ENCODE data around the gene WDR5.

GRCh38 chr9:134185536-134186011 is 49.7 kb downstream of the WDR5 start:
- TF ChIP-seq, protein P1, sequence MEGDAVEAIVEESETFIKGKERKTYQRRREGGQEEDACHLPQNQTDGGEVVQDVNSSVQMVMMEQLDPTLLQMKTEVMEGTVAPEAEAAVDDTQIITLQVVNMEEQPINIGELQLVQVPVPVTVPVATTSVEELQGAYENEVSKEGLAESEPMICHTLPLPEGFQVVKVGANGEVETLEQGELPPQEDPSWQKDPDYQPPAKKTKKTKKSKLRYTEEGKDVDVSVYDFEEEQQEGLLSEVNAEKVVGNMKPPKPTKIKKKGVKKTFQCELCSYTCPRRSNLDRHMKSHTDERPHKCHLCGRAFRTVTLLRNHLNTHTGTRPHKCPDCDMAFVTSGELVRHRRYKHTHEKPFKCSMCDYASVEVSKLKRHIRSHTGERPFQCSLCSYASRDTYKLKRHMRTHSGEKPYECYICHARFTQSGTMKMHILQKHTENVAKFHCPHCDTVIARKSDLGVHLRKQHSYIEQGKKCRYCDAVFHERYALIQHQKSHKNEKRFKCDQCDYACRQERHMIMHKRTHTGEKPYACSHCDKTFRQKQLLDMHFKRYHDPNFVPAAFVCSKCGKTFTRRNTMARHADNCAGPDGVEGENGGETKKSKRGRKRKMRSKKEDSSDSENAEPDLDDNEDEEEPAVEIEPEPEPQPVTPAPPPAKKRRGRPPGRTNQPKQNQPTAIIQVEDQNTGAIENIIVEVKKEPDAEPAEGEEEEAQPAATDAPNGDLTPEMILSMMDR (IDR thresholded peaks at IDR 0.05 in 2 of 3, conservative IDR thresholded peaks at IDR 0.05 in 1 of 3; ENCODE audit: control insufficient read depth in 2 of 3, extremely low read depth in 1 of 3, insufficient read depth in 1 of 3, low read depth in 3 of 3, low read length in 3 of 3): no peak
- TF ChIP-seq SIN3A (IDR thresholded peaks at IDR 0.05; ENCODE audit: low read depth, low read length) (no peak), ZNF592 (IDR thresholded peaks at IDR 0.05) (no peak), EZH2 (IDR thresholded peaks at IDR 0.05; ENCODE audit: borderline replicate concordance, control insufficient read depth, low read depth, low read length) (no peak), POLR2A (IDR thresholded peaks at IDR 0.05; ENCODE audit: low read depth, low read length) (no peak), HCFC1 (IDR thresholded peaks at IDR 0.05; ENCODE audit: low read length) (no peak), NBN (IDR thresholded peaks at IDR 0.05) (0 out of 2 replicates have a peak, but pooled peaks have one; percentile 38), MTA3 (IDR thresholded peaks at IDR 0.05; ENCODE audit: borderline replicate concordance, low read length) (no peak), BHLHE40 (IDR thresholded peaks at IDR 0.05; ENCODE audit: borderline replicate concordance in 1 of 2, low read depth in 2 of 2, low read length in 1 of 2) (peak; percentile 15 to 53; a peak in 3 of 4 replicates), ZNF622 (IDR thresholded peaks at IDR 0.05) (no peak)
- TF ChIP-seq, protein P2, sequence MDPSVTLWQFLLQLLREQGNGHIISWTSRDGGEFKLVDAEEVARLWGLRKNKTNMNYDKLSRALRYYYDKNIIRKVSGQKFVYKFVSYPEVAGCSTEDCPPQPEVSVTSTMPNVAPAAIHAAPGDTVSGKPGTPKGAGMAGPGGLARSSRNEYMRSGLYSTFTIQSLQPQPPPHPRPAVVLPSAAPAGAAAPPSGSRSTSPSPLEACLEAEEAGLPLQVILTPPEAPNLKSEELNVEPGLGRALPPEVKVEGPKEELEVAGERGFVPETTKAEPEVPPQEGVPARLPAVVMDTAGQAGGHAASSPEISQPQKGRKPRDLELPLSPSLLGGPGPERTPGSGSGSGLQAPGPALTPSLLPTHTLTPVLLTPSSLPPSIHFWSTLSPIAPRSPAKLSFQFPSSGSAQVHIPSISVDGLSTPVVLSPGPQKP (IDR thresholded peaks at IDR 0.05; ENCODE audit: low read depth, low read length): no peak
- TF ChIP-seq, protein P3, sequence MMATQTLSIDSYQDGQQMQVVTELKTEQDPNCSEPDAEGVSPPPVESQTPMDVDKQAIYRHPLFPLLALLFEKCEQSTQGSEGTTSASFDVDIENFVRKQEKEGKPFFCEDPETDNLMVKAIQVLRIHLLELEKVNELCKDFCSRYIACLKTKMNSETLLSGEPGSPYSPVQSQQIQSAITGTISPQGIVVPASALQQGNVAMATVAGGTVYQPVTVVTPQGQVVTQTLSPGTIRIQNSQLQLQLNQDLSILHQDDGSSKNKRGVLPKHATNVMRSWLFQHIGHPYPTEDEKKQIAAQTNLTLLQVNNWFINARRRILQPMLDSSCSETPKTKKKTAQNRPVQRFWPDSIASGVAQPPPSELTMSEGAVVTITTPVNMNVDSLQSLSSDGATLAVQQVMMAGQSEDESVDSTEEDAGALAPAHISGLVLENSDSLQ (IDR thresholded peaks at IDR 0.05): no peak
- TF ChIP-seq, protein P4, sequence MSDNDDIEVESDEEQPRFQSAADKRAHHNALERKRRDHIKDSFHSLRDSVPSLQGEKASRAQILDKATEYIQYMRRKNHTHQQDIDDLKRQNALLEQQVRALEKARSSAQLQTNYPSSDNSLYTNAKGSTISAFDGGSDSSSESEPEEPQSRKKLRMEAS (IDR thresholded peaks at IDR 0.05; ENCODE audit: low read depth, low read length): no peak

Data from GM12878 (cell line).